DMS 273 (cell line): ENCODE data around the gene TSKU.
"Not testable (repeated sequence)": the region's sequence is repeated elsewhere in the genome, so short reads cannot be mapped to it uniquely, and the experiment has no call there.

ENCODE experiments used
- DNase-seq: peaks from one replicate; lab custom pipeline; 2025; ENCODE audit not compliant: unreplicated experiment; lab: John Stamatoyannopoulos, UW

TSKU gene

DNA sequence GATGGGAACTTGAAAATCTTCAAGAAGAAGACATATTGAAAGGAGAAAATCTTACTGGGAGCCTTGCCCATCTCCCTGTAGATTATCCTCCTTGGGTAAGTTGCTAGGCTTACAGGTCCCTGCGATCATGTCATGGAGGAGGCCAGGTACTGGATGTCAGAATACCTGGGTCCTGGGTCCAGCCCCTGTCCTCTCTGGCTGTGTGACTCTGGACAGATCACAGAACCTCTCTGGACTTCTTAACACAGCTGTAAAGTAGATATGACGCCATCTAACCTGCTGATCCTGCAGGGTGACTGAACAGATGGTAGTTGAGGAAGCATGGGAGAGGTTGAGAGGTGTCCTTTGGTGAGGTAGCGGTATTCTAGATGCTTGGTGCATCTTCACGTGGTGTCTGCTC is 4.1 kb downstream of the TSKU start:
- no peak for DNase-seq

DNA sequence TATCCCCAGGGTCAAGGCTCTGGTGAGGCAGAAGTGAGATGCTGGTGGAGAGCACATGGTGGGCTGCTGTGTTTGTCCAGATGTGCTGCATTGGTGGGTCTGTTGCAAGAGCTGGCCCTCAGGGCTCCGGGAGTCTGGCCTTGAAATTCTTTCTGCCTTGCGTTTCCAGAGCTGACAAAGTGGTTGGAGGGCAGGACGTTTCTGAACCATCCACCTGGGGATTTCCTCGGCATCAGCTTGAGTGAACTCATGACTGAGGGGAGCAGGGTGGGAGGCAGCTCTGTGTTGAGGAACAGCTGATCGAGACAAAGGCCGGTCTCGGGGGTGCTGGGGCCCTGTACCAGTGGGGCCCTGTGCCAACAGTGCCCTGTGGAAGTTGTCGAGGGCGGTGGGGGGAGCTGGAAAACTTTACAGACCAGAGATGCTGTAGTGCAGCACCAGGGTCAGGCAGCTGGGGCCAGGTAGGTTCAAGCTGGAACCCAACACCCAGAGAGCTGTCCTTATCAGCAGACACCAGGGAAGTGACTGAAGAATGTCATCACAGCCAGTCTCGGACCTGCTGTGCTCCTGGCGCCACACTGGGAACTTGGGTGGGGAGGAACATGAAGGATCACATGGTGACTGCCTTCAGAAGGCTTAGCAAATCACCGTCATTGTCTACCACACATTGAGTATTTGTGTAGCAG is 4.9 kb downstream of the TSKU start:
- DNase-seq: no peak

DNA sequence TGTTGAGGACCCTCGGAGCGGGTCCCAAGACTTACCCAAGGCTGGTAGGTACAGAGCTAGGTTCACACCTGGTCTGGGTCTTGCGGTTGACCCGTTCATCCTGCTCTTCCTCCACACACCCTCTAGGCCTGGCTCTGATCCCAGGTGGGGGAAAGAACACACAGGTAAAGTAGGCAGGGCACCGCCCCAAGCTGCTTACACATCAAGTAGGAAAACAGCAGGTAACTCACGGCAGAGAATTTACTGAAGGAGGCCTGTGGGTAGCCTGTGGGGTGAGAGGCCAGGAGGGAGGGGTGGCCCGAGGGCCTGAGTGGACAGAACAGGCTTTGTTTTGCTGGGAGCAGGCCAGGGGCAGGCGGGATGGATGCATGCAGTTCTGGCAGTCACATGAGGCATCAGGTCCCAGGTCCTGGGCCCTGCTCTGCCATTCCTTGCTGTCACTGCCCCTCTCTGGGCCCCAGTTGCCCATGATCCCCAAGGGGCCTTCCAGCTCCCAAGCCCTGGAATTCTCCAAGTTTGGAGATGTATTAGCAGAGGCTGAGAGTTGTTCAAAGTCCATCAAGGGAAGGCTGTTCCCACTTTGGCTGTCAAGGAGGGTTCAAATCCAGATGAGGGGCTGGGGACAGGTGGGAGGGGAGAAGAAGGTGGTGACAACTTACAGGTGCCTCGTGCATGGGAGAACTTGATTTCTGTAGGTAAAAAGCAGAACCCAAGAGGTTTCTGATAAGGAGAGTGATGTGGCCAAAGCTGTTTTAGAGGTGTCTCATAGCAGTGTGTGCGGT is 5.7 kb downstream of the TSKU start:
- no peak for DNase-seq

DNA sequence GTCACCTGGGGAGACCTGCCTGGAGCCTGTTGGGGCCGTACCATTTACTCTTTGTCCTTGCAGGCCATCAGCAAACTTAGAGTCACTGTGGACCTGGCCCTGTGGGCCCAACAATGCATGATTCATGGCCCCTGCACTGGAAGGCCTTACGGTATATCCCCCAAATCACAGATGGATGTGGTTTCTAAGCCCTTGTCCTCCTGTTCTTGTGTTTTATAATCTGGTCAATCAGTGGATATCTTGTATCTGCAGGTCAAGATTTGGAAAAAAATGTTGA is 6.2 kb downstream of the TSKU start:
- DNase-seq: no peak

DNA sequence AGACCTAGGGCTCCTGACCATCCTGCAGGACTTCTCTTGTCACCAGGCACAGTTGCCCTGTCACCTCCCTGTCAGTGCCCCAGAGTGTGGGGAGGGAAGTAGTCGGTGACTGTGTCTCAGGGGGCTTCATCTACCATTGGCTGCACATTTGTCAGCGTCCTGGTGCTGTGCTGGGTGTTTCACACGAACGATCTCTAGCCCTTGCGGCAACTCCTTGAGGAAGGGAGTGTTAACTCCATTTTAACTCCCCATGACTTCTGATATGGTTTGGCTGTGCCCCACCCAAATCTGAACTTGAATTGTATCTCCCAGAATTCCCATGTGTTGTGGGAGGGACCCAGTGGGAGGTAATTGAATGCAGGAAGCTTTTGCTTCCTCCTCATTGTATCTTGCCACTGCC is 7.1 kb downstream of the TSKU start:
- DNase-seq: no peak

DNA sequence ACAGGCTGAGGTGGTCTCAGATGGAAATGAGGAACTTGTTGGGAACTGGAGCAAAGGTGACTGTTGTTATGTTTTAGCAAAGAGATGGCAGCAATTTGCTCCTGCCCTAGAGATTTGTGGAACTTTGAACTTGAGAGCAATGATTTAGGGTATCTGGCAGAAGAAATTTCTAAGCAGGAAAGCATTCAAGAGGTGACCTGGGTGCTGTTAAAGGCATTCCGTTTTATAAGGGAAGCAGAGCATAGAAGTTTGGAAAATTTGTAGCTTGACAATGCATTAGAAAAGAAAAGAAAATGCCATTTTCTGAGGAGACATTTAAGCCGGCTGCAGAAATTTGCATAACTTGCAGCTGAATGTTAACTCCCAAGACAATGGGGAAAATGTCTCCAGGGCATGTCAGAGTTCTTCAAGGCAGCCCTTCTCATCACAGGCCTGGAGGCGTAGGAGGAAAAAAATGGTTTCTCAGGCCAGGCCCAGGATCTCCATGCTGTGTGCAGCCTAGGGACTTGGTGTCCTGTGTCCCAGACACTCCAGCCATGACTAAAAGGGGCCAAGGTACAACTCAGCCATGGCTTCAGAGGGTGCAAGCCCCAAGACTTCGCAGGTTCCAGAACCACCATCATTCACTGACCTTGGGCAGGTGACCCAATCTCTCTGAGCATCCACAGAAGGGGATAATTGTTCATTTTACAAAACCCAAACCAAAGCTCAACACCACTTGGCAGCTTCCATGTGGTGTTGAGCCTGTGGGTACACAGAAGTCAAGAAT is 8.0 kb downstream of the TSKU start:
- DNase-seq: not testable (repeated sequence)

DNA sequence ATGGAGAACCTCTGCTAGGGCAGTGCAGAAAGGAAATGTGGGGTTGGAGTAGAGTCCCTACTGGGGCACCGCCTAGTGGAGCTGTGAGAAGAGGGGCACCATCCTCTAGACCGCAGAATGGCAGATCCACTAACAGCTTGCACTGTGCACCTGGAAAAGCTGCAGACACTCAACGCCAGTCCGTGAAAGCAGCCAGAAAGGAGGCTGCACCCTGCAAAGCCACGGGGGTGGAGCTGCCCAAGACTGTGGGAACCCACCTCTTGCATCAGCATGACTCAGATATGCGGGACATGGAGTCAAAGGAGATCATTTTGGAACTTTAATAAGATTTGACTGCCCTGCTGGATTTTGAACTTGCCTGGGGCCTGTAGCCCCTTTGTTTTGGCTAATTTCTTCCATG is 8.7 kb downstream of the TSKU start:
- no peak for DNase-seq

DNA sequence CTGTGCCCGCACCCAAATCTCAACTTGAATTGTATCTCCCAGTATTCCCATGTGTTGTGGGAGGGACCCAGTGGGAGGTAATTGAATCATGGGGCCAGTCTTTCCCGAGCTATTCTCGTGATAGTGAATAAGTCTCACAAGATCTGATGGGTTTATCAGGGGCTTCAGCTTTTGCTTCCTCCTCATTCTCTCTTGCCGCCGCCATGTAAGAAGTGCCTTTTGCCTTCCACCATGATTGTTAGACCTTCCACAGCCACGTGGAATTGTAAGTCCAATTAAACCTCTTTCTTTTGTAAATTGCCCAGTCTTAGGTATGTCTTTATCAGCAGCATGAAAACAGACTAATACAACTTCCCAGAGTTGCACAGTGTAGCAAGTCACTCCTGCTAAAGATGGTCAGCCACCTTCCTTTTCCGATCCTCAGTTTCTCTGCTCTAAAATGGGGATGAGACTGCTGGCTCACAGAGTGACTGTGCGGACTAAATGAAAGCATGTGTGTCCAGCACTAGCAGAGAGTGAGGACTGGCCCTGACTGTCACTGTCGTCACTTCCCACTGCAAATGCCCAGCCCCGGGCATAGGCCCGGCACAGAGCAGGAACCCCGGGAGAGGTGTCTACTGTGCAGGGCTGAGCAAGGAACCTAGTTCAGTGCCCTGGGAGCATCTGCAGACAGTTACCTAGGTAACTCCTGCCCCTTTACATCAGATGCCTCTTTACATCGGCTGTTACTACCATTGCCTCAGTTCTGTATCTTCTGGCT is 9.5 kb downstream of the TSKU start:
- no peak for DNase-seq

DNA sequence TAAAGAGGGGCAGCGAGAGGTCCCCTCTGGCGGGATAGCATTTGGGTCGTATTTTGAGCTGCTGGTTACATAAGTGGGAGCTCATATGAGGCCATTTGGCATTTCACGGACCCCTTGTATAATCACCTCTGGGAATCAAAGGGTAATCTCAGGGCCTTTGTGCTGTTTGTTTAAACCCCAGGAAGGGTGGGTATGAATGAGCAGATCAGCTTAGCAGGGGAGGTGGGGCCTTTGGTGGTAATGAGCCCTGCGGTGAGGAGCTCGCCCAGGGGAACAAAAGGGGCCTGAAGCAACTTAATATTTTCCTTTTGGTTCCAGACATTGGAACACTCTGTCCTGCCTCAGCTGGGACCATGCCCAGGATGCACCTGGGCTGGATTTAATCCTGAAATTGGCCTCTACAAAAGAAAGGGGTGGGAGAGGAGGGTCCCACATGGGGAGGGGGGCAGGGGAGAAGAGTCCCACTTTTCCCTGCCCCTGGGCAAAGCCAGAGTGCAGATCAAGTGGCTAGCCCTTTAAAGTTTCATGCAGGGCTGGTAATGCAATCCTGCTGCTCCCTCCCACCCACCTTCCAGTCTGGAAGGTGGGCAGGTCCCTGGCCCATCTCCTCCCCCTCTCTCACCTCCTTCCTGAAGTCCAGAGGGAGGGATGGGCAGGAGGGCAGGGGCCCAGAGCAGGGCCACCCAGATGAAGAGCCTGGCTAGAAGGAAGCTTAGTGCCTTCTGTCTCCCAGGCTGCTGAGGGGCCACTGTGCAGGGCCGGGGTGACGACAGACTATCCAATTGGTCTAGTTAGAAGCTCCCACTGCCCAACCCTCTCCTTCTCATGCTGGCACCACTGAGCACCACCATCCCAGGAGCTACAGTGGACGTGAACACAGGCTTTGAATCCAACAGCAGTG is 10.5 kb downstream of the TSKU start:
- no peak for DNase-seq

DNA sequence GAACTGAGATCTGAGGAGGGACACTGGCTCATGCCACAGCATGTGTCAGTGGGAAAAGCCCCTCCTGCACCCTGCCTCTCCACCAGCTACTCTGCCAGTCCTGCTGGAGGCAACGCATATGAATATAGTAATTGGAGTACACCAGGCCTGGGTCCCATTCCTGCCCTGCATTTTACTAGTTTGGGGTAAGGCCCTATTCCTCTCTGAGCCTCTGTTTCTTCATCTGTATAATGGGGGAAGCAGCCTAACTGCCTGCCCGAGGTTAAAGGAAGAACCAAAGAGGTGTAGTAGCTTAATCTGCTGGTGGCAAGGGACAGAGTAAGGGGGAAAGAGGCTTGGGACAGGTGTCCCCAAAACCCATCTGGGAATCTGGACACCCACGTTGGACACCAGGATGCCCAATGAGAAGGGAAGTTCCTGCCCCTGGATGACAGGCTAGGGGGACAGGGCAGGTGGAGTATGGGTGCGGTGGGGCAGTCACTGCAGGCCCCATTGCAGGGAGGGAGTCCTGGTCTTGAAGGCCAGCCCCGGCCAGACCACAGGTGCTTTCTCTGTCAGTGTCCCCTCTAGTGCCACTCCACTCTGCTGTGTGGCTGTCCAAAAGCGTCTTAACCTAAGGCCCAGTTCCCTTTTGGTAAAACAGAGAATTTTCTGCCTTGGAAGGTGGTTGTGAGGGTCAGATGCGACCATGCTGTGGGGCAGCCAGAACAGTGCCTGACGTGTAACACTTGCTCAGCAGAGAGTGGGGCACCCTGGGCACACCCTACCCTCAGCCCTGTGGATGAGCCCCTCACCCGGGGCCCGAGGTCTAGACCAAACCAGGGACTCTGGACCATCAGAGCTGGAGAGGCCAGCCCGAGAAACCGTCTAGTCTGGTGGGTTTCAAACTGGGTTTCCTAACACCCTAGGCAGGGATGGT is 11.5 kb downstream of the TSKU start:
- DNase-seq: no peak

DNA sequence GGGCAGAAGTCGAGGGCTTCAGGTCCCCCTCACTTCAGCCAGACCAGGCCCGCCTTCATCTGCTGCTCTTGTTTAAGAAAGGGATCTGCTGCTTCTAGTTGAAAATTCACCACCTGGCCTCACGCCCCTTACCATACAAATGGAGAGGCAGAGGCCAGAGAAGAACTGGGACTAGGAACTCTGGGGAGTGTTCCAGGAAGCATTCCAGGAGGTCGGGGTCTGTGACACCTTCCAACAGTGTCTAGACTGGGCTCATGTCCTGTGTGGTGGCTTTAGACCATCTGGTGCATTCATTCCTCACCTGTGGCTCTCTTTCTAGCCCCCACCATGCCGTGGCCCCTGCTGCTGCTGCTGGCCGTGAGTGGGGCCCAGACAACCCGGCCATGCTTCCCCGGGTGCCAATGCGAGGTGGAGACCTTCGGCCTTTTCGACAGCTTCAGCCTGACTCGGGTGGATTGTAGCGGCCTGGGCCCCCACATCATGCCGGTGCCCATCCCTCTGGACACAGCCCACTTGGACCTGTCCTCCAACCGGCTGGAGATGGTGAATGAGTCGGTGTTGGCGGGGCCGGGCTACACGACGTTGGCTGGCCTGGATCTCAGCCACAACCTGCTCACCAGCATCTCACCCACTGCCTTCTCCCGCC is 12.3 kb downstream of the TSKU start:
- no peak for DNase-seq

DNA sequence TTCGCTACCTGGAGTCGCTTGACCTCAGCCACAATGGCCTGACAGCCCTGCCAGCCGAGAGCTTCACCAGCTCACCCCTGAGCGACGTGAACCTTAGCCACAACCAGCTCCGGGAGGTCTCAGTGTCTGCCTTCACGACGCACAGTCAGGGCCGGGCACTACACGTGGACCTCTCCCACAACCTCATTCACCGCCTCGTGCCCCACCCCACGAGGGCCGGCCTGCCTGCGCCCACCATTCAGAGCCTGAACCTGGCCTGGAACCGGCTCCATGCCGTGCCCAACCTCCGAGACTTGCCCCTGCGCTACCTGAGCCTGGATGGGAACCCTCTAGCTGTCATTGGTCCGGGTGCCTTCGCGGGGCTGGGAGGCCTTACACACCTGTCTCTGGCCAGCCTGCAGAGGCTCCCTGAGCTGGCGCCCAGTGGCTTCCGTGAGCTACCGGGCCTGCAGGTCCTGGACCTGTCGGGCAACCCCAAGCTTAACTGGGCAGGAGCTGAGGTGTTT is 12.8 kb downstream of the TSKU start:
- DNase-seq: no peak

DNA sequence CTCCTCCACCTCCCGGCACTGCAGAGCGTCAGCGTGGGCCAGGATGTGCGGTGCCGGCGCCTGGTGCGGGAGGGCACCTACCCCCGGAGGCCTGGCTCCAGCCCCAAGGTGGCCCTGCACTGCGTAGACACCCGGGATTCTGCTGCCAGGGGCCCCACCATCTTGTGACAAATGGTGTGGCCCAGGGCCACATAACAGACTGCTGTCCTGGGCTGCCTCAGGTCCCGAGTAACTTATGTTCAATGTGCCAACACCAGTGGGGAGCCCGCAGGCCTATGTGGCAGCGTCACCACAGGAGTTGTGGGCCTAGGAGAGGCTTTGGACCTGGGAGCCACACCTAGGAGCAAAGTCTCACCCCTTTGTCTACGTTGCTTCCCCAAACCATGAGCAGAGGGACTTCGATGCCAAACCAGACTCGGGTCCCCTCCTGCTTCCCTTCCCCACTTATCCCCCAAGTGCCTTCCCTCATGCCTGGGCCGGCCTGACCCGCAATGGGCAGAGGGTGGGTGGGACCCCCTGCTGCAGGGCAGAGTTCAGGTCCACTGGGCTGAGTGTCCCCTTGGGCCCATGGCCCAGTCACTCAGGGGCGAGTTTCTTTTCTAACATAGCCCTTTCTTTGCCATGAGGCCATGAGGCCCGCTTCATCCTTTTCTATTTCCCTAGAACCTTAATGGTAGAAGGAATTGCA is 13.5 kb downstream of the TSKU start:
- DNase-seq: no peak

DNA sequence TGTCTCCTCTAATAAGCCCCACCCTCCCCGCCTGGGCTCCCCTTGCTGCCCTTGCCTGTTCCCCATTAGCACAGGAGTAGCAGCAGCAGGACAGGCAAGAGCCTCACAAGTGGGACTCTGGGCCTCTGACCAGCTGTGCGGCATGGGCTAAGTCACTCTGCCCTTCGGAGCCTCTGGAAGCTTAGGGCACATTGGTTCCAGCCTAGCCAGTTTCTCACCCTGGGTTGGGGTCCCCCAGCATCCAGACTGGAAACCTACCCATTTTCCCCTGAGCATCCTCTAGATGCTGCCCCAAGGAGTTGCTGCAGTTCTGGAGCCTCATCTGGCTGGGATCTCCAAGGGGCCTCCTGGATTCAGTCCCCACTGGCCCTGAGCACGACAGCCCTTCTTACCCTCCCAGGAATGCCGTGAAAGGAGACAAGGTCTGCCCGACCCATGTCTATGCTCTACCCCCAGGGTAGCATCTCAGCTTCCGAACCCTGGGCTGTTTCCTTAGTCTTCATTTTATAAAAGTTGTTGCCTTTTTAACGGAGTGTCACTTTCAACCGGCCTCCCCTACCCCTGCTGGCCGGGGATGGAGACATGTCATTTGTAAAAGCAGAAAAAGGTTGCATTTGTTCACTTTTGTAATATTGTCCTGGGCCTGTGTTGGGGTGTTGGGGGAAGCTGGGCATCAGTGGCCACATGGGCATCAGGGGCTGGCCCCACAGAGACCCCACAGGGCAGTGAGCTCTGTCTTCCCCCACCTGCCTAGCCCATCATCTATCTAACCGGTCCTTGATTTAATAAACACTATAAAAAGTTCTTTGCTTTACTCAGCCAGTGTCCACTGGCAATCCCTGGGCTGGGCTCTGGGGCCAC is 14.4 kb downstream of the TSKU start:
- no peak for DNase-seq

DNA sequence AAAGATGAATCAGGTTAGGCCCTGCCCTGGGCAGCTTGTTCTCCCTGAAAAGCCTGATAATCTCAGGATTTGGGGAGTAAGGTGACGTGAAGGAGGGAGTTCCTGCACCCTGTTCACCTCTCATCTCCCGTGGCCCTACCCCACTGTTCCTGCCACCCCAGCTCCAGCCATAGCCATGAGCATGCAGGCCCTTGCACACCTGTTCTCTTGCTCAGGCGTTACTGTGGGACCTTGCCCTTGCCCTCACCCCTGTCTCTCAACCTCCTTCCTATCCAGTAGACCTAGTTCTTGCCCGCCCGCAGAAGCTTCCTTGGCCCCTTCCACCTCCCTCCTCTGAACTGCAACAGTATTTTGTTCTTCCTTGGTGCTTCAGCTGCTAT is 15.0 kb downstream of the TSKU start:
- DNase-seq: no peak

DNA sequence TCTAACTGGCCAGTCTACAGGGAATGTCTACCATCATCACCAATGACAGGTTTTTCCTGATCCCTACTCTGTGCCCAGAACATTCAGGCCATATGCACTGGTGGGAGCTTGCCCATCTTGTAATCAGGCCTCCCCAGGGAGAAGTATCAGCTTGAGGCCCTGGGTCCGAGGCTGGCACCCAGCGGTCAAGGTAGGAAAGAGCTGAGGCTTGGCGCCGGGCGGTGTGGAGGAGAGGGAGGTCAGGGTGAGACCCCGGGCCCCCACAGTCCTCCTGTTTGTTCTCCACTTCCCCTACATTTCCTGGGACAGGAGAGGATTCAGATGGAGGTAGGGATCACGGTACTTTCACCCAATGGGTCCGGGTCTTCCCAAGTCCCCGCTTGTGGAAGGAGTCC is 15.5 kb downstream of the TSKU start:
- no peak for DNase-seq

DNA sequence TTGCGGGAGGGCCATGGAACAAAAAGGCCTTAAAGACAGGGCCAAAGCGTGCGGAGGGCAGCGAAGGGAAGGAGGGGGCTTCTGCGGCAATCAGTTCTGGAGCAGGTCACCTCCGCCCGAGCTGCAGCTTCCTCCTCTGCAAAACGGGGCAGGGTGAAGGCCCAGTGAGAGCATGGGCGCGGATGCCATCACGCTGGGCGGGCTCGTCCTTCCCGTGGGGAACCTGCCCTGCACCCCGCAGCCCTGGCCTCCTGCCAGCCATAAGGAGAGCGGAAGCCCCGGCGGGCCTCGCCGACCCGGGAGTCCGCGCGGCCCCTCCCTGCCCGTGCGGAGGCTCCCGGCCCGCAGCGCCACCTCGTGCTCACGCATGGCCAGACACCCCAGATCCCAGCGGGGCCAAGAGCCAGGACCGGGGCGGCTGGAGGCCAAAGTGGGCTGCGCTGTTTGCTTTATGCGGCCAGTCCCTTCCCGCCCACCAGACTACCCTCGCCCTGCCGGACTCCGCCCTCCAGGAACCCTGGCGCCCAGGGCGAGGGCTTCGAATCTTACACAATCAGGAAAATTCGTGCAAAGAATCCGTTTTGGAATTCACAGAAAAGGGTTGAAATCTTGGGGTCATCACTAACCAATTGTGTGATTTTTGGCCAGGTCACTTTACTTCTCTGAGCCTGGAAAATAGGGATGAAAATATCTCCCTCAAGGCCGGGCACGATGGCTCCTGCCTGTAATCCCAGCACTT is 16.1 kb downstream of the TSKU start:
- DNase-seq: peak; percentile 87
